Left lung (tissue), 10 donors: ENCODE data around the gene KIF12. TPM values are rescaled to one million over a fixed set of nuclear protein-coding genes. Genes with fewer than 3 reads are reported as not detected.

Experiments used
- ATAC-seq: fragments of 200-7000 bp; cut with Tn5 transposase; one replicate; pipeline ENCODE4 v1.9.1; 2020; ENCODE audit warnings: moderate library complexity
- DNase-seq, 4 donors: peaks; one replicate each; pipeline ENCODE4 v3.0.0-alpha.2; 2013 to 2020
- H3K27ac ChIP-seq, 2 donors: fragments of 200-600 bp; sonication (generic) in 1 of 2; one replicate each; pipeline versions ENCODE4 v1.5.0 to v1.8.0; 2020 to 2021
- H3K27me3 ChIP-seq, 2 donors: fragments of 200-600 bp; sonication (generic) in 1 of 2; one replicate each; pipeline versions ENCODE4 v1.5.0 to v1.8.0; 2020 to 2021
- H3K36me3 ChIP-seq, 2 donors: fragments of 200-600 bp; sonication (generic) in 1 of 2; one replicate each; pipeline versions ENCODE4 v1.5.0 to v1.8.0; 2020 to 2021
- H3K4me1 ChIP-seq, 2 donors: fragments of 200-600 bp; one replicate each; pipeline ENCODE4 v1.8.0; 2021
- H3K4me3 ChIP-seq, 2 donors: fragments of 200-600 bp; sonication (generic) in 1 of 2; one replicate each; pipeline versions ENCODE4 v1.5.0 to v1.8.0; 2020 to 2021; ENCODE audit warnings: mild to moderate bottlenecking in 1 of 2
- H3K9me3 ChIP-seq, 2 donors: fragments of 200-600 bp; sonication (generic) in 1 of 2; one replicate each; pipeline versions ENCODE4 v1.5.0 to v1.8.0; 2020 to 2021
- intact Hi-C, 2 donors: fragments of 100-400 bp; cut with DNase I; formaldehyde crosslinking; loops; one replicate each; pipeline versions ENCODE4 v1.11.2 to v1.14.2; 2022
- polyA plus RNA-seq, 6 donors: library from polyadenylated mRNA; unstranded; fragments of 120-200 nt; gene quantifications; one replicate each; pipeline ENCODE4 v1.2.1, GENCODE V29; 2013; ENCODE audit not compliant: insufficient read length in 6 of 6
- total RNA-seq, 2 donors: library from RNA; stranded (reverse); fragmentation: NEBNext Ultra II Directional; extraction: Animal tissue kit (Norgen Biotek cat#: 25700); gene quantifications; one replicate each; pipeline ENCODE4 v1.2.1, GENCODE V29; 2021
- TF ChIP-seq, protein P1 (sequence below), 2 donors: fragments of 200-600 bp; sonication (generic) in 1 of 2; IDR thresholded peaks; one replicate each; pipeline versions ENCODE4 v1.5.0 to v1.8.0; 2021; ENCODE audit warnings: antibody characterized with exemption in 2 of 2
- donor health status: DM: no; HTN: yes; CAD: no.
- donor health status: DM: no; HTN: no; CAD: no.

KIF12 gene
- total and polyA plus RNA-seq, 8 donors = 2.4 to 54.7 (median 43.3) TPM

DNA sequence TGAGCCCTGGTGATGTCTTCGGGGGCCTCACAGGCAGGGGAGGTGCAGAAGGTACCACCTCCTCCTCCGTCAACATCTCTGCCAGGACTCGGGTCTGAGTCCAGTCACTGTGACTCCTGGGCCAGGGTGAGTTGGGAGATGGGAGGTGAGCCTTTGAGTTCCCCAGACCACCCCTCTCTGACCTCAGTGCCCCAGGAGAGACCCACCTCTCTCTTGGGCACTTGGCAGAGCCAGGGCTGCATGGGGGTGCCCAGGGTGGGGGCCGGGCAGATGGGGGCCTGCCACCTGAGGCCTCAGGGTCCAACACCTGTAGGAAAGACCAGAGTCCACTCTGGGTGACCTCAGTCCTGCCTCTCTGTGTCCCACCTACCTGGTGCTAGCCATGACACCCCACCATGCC, 6.8 kb downstream of the KIF12 start:
- TF ChIP-seq, protein P1, sequence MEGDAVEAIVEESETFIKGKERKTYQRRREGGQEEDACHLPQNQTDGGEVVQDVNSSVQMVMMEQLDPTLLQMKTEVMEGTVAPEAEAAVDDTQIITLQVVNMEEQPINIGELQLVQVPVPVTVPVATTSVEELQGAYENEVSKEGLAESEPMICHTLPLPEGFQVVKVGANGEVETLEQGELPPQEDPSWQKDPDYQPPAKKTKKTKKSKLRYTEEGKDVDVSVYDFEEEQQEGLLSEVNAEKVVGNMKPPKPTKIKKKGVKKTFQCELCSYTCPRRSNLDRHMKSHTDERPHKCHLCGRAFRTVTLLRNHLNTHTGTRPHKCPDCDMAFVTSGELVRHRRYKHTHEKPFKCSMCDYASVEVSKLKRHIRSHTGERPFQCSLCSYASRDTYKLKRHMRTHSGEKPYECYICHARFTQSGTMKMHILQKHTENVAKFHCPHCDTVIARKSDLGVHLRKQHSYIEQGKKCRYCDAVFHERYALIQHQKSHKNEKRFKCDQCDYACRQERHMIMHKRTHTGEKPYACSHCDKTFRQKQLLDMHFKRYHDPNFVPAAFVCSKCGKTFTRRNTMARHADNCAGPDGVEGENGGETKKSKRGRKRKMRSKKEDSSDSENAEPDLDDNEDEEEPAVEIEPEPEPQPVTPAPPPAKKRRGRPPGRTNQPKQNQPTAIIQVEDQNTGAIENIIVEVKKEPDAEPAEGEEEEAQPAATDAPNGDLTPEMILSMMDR (IDR thresholded peaks at IDR 0.05) = no peak
- H3K9me3 ChIP-seq = no peaks in the 10 kb centered on the region
- DNase-seq (no peak), ATAC-seq (no peak)
- H3K4me3 ChIP-seq = no peak overlapping the region
- H3K4me1 ChIP-seq = no peaks in the 10 kb centered on the region
- peaks cover 0 to 15% of the 10 kb centered on the region in 2 donors for H3K27me3 ChIP-seq
- H3K27ac ChIP-seq = no peak overlapping the region
- intact Hi-C loops = no loop called here
- no peaks in the 10 kb centered on the region for H3K36me3 ChIP-seq

DNA sequence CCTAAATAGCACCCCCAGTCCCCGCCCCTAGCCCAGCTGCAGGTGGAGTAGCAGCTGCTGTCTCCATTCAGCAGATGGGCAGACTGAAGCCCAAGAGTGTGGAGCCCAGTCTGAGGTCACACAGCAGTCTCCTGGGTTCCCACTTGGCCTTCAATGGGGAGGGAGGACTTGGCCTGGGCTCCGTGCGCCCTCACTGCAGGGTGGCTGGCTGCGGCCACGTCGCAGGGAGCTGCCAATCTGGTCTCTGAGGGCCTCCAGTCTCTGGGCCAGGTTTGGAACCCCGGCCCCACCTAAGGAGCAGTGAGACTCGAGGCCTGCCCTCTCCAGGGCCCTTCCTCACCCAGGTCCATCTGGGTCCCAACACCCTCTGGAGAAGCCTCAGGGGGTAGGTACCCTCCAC, 7.4 kb downstream of the KIF12 start:
- ATAC-seq (no peak), DNase-seq (no peak)
- Histone ChIP-seq H3K27ac (no peak overlapping the region), H3K4me1 (no peaks in the 10 kb centered on the region), H3K36me3 (no peaks in the 10 kb centered on the region), H3K27me3 (peaks cover 0 to 9% of the 10 kb centered on the region in 2 donors), H3K9me3 (no peaks in the 10 kb centered on the region), H3K4me3 (no peak overlapping the region)
- intact Hi-C loops = no loop called here
- TF ChIP-seq, protein P1 (IDR thresholded peaks at IDR 0.05) = no peak

DNA sequence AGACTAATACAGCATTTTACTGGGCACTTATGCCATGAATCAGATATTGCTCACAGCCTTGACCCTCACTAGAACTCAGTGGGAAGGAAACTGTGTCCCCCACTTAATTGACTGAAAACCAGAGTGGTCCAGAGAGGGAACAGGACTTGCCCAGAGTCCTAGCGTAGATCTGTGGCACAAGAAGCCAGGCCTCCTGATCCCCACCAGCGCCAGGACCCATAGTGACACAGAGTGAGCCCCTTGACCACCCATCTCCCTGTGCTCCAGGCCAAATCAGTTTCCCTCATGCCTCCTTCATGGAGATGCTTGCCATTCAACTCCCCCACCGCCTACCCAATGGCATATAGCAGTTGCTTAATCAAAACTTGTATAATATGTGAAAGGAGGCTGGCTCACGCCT, 8.3 kb downstream of the KIF12 start:
- ATAC-seq (no peak), DNase-seq (no peak)
- TF ChIP-seq, protein P1 (IDR thresholded peaks at IDR 0.05) = no peak

GRCh38 chr9:114089206-114089840, 9.8 kb downstream of the KIF12 start:
- Histone ChIP-seq H3K36me3 (no peaks in the 10 kb centered on the region), H3K27ac (no peak overlapping the region), H3K4me1 (no peaks in the 10 kb centered on the region), H3K27me3 (no peaks in the 10 kb centered on the region), H3K9me3 (no peaks in the 10 kb centered on the region), H3K4me3 (no peak overlapping the region)
- intact Hi-C loops = no loop called here
- ATAC-seq (no peak), DNase-seq (no peak)
- TF ChIP-seq, protein P1 (IDR thresholded peaks at IDR 0.05) = no peak

More for the DNA sequence above, 8.3 kb downstream of the KIF12 start:
- H3K27me3 ChIP-seq = no peaks in the 10 kb centered on the region
- H3K36me3 ChIP-seq = no peaks in the 10 kb centered on the region
- intact Hi-C loops = no loop called here
- no peaks in the 10 kb centered on the region for H3K9me3 ChIP-seq
- H3K27ac ChIP-seq = no peak overlapping the region
- H3K4me3 ChIP-seq = no peak overlapping the region
- no peaks in the 10 kb centered on the region for H3K4me1 ChIP-seq

- ATAC-seq = no peak
Observed at GRCh38 chr9:114088571-114089170, 10.4 kb downstream of the KIF12 start.

More at GRCh38 chr9:114088571-114089170, 10.4 kb downstream of the KIF12 start:
- TF ChIP-seq, protein P1 (IDR thresholded peaks at IDR 0.05) = no peak
- H3K27me3 ChIP-seq = no peaks in the 10 kb centered on the region
- no peak overlapping the region for H3K4me3 ChIP-seq
- no peak for DNase-seq
- H3K27ac ChIP-seq = no peak overlapping the region
- H3K4me1 ChIP-seq = no peaks in the 10 kb centered on the region
- no peaks in the 10 kb centered on the region for H3K9me3 ChIP-seq
- intact Hi-C loops = no loop called here
- no peaks in the 10 kb centered on the region for H3K36me3 ChIP-seq
